Stimulated activated CD4-positive, alpha-beta T cell treated with anti-CD3 and anti-CD28 coated beads, Interleukin-4, amount 100 ng/mL, for 48 hours (primary cell): Measurements from ENCODE around the gene ABHD11.
A peak's percentile ranks its signal among the peaks of the same experiment; 100 is the strongest.
"Not testable (repeated sequence)": the region's sequence is repeated elsewhere in the genome, so short reads cannot be mapped to it uniquely, and the experiment has no call there.

Source experiments
- DNase-seq, 2 donors: peaks; one replicate each; pipeline ENCODE4 v3.0.0-alpha.2; 2020; ENCODE audit warnings: low read depth in 2 of 2

Gene ABHD11

GRCh38 chr7:73738612-73739386 is at the start of gene ABHD11:
Gene ABHD11 (minus strand): TSS chr7:73738802. CDS start chr7:73738770, 32 bp downstream.
- DNase-seq, result peak; percentile 97 to 99

GRCh38 chr7:73787786-73788048 is 49.1 kb upstream of the ABHD11 start:
- DNase-seq, result not testable (repeated sequence)

- no peak for DNase-seq
These were observed 48.0 kb upstream of the ABHD11 start for GRCh38 chr7:73786588-73786987.

- DNase-seq, result no peak
These were observed 40.9 kb upstream of the ABHD11 start for GRCh38 chr7:73779517-73779916.

GRCh38 chr7:73778801-73779389 is 40.3 kb upstream of the ABHD11 start:
- no peak for DNase-seq

GRCh38 chr7:73774923-73775322 is 36.3 kb upstream of the ABHD11 start:
- no peak for DNase-seq

GRCh38 chr7:73773700-73774517 is 35.3 kb upstream of the ABHD11 start:
- DNase-seq, result no peak

GRCh38 chr7:73770860-73771670 is 32.5 kb upstream of the ABHD11 start:
- no peak for DNase-seq

GRCh38 chr7:73770002-73770859 is 31.6 kb upstream of the ABHD11 start, which contains the start of gene CLDN3:
Gene CLDN3 (minus strand): TSS chr7:73770270. CDS start chr7:73770049, 221 bp downstream.
- peak in 1 of 2 donors; percentile 10 for DNase-seq

- DNase-seq, result no peak
These were observed 30.9 kb upstream of the ABHD11 start for GRCh38 chr7:73769481-73770001.

- DNase-seq, result no peak
These were observed 30.3 kb upstream of the ABHD11 start for GRCh38 chr7:73768641-73769480.

- DNase-seq, result no peak
These were observed 28.1 kb upstream of the ABHD11 start for GRCh38 chr7:73766556-73767229.

- DNase-seq, result no peak
These were observed 24.0 kb upstream of the ABHD11 start for GRCh38 chr7:73762659-73762999.

- DNase-seq, result no peak
These were observed 23.5 kb upstream of the ABHD11 start for GRCh38 chr7:73761854-73762658.

- DNase-seq, result no peak
These were observed 20.1 kb upstream of the ABHD11 start for GRCh38 chr7:73758581-73759138.

GRCh38 chr7:73749931-73750776 is 11.6 kb upstream of the ABHD11 start:
- no peak for DNase-seq

GRCh38 chr7:73746378-73746777 is 7.8 kb upstream of the ABHD11 start:
- DNase-seq, result no peak
